HUES6 (cell line): ENCODE results near the gene TLL1.

Source experiments
- H3K27ac ChIP-seq: 2 replicates; pipeline ENCODE4 v1.7.0; 2013; ENCODE audit warnings: low read depth, mild to moderate bottlenecking, low read length, inconsistent platforms
- H3K27me3 ChIP-seq: 2 replicates; pipeline ENCODE4 v1.6.1; 2013; ENCODE audit warnings: low read length; ENCODE audit not compliant: control insufficient read depth, insufficient read depth
- H3K36me3 ChIP-seq: 2 replicates; pipeline ENCODE4 v1.6.1; 2013; ENCODE audit warnings: low read length; ENCODE audit not compliant: control insufficient read depth, insufficient read depth
- H3K4me1 ChIP-seq: 2 replicates; pipeline ENCODE4 v1.6.1; 2013; ENCODE audit warnings: low read length; ENCODE audit not compliant: control insufficient read depth, insufficient read depth
- H3K4me3 ChIP-seq: 2 replicates; pipeline ENCODE4 v1.5.1; 2013; ENCODE audit warnings: low read depth, low read length
- H3K9ac ChIP-seq: one replicate; pipeline ENCODE4 v1.6.1; 2013; ENCODE audit warnings: mild to moderate bottlenecking, low read length
- H3K9me3 ChIP-seq: 2 replicates; pipeline ENCODE4 v1.6.1; 2013; ENCODE audit warnings: low read depth, low read length; ENCODE audit not compliant: control insufficient read depth, insufficient read depth

TLL1 gene

DNA sequence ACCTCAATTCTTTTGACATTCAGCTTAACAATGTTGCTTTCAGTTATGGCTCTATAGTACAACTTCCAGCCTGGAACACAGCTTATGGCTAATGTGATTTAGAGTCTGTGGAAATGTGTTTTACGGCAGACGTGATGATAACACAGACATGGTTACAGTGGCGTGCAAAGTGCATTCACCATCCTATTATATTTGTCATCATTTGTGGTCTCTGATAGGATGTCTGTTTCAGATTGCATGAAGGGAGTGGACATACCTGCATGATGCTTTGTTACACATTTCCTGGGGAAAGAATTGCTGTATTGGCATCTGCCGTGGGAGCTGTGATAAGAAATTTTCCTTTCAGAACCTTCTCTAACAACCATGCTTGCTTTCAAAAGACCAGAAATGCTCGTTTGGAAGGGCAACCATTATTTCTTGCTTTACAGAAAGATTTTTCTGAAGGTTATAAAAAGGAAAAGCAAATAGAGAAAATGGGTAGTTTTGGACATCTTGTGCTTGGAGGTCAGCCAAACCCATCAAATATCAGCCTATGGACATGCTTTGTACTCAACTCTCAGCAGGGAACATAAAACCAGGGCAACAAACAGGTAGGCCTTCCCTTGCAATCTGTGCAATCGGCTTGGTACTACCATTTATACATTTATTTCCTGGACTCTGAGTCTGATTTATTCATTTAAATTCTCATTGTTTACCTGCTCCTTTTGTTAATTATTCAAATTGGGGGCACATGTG, 273.9 kb downstream of the TLL1 start:
- no peaks in the 10 kb centered on the region for H3K4me1 ChIP-seq
- H3K27ac ChIP-seq: no peak overlapping the region
- H3K9ac ChIP-seq: no peak overlapping the region
- H3K36me3 ChIP-seq: no peaks in the 10 kb centered on the region
- no peaks in the 10 kb centered on the region for H3K27me3 ChIP-seq
- no peak overlapping the region for H3K4me3 ChIP-seq
- H3K9me3 ChIP-seq: peaks cover 3% of the 10 kb centered on the region; the same call in 1 of the 2 replicates
